ENCODE data around the gene NOD1.

Gene NOD1

GRCh38 chr7:30467271-30467670 is 11.3 kb downstream of the NOD1 start:
- Mint-ChIP-seq H3K36me3 (peaks cover 2% of the 10 kb centered on the region), H3K4me1 (peaks cover 58% of the 10 kb centered on the region), H3K4me3 (no peak overlapping the region), H3K27me3 (no peaks in the 10 kb centered on the region), H3K9me3 (no peaks in the 10 kb centered on the region), H3K27ac (no peak overlapping the region)

- Mint-ChIP-seq H3K27ac (no peak overlapping the region), H3K27me3 (no peaks in the 10 kb centered on the region), H3K4me3 (no peak overlapping the region), H3K9me3 (no peaks in the 10 kb centered on the region), H3K36me3 (peaks cover 2% of the 10 kb centered on the region), H3K4me1 (peaks cover 48% of the 10 kb centered on the region)
These were observed 12.3 kb downstream of the NOD1 start for GRCh38 chr7:30466266-30466665.

- no peak overlapping the region for H3K27ac Mint-ChIP-seq
- H3K36me3 Mint-ChIP-seq, result peaks cover 2% of the 10 kb centered on the region
- peaks cover 44% of the 10 kb centered on the region for H3K4me1 Mint-ChIP-seq
- H3K9me3 Mint-ChIP-seq, result no peaks in the 10 kb centered on the region
- H3K4me3 Mint-ChIP-seq, result no peak overlapping the region
- H3K27me3 Mint-ChIP-seq, result no peaks in the 10 kb centered on the region
These were observed 12.8 kb downstream of the NOD1 start for GRCh38 chr7:30465811-30466180.

GRCh38 chr7:30465046-30465810 is 13.4 kb downstream of the NOD1 start:
- H3K9me3 Mint-ChIP-seq, result no peaks in the 10 kb centered on the region
- no peak overlapping the region for H3K4me3 Mint-ChIP-seq
- no peak overlapping the region for H3K27ac Mint-ChIP-seq
- H3K27me3 Mint-ChIP-seq, result no peaks in the 10 kb centered on the region
- peaks cover 38% of the 10 kb centered on the region for H3K4me1 Mint-ChIP-seq
- H3K36me3 Mint-ChIP-seq, result peaks cover 2% of the 10 kb centered on the region

GRCh38 chr7:30464231-30464671 is 14.3 kb downstream of the NOD1 start:
- no peak overlapping the region for H3K27ac Mint-ChIP-seq
- H3K27me3 Mint-ChIP-seq, result no peaks in the 10 kb centered on the region
- H3K36me3 Mint-ChIP-seq, result peaks cover 5% of the 10 kb centered on the region
- no peak overlapping the region for H3K4me3 Mint-ChIP-seq
- H3K9me3 Mint-ChIP-seq, result no peaks in the 10 kb centered on the region
- peaks cover 29% of the 10 kb centered on the region for H3K4me1 Mint-ChIP-seq

- Mint-ChIP-seq H3K9me3 (no peaks in the 10 kb centered on the region), H3K36me3 (peaks cover 4% of the 10 kb centered on the region), H3K4me1 (peaks cover 23% of the 10 kb centered on the region), H3K27me3 (no peaks in the 10 kb centered on the region), H3K4me3 (no peak overlapping the region), H3K27ac (no peak overlapping the region)
These were observed 15.0 kb downstream of the NOD1 start for GRCh38 chr7:30463405-30464145.

GRCh38 chr7:30462179-30462578 is 16.4 kb downstream of the NOD1 start:
- H3K9me3 Mint-ChIP-seq, result no peaks in the 10 kb centered on the region
- H3K36me3 Mint-ChIP-seq, result peaks cover 8% of the 10 kb centered on the region
- H3K27ac Mint-ChIP-seq, result no peak overlapping the region

GRCh38 chr7:30460246-30460633 is 18.3 kb downstream of the NOD1 start:
- no peaks in the 10 kb centered on the region for H3K27me3 Mint-ChIP-seq
- no peak overlapping the region for H3K27ac Mint-ChIP-seq
- no peaks in the 10 kb centered on the region for H3K4me1 Mint-ChIP-seq
- H3K36me3 Mint-ChIP-seq, result peaks cover 9% of the 10 kb centered on the region
- H3K4me3 Mint-ChIP-seq, result no peak overlapping the region
- no peaks in the 10 kb centered on the region for H3K9me3 Mint-ChIP-seq

More at GRCh38 chr7:30462179-30462578, 16.4 kb downstream of the NOD1 start:
- Mint-ChIP-seq H3K4me1 (peaks cover 10% of the 10 kb centered on the region), H3K27me3 (no peaks in the 10 kb centered on the region), H3K4me3 (no peak overlapping the region)

- no peaks in the 10 kb centered on the region for H3K27me3 Mint-ChIP-seq
- no peaks in the 10 kb centered on the region for H3K4me1 Mint-ChIP-seq
- H3K9me3 Mint-ChIP-seq, result no peaks in the 10 kb centered on the region
- no peak overlapping the region for H3K4me3 Mint-ChIP-seq
- peaks cover 9% of the 10 kb centered on the region for H3K36me3 Mint-ChIP-seq
- no peak overlapping the region for H3K27ac Mint-ChIP-seq
These were observed 18.9 kb downstream of the NOD1 start for GRCh38 chr7:30459591-30460245.

GRCh38 chr7:30458311-30458710 is 20.3 kb downstream of the NOD1 start:
- Mint-ChIP-seq H3K4me3 (no peak overlapping the region), H3K36me3 (peaks cover 10% of the 10 kb centered on the region), H3K4me1 (no peaks in the 10 kb centered on the region), H3K9me3 (no peaks in the 10 kb centered on the region), H3K27ac (peak overlapping the region; percentile 62), H3K27me3 (no peaks in the 10 kb centered on the region)

- H3K27ac Mint-ChIP-seq, result no peak overlapping the region
These were observed 24.7 kb downstream of the NOD1 start for GRCh38 chr7:30453921-30454320.

GRCh38 chr7:30453016-30453415 is 25.6 kb downstream of the NOD1 start:
- no peaks in the 10 kb centered on the region for H3K4me1 Mint-ChIP-seq
- no peaks in the 10 kb centered on the region for H3K9me3 Mint-ChIP-seq
- no peak overlapping the region for H3K27ac Mint-ChIP-seq
- H3K4me3 Mint-ChIP-seq, result no peak overlapping the region
- H3K27me3 Mint-ChIP-seq, result no peaks in the 10 kb centered on the region
- peaks cover 3% of the 10 kb centered on the region for H3K36me3 Mint-ChIP-seq

More at GRCh38 chr7:30453921-30454320, 24.7 kb downstream of the NOD1 start:
- Mint-ChIP-seq H3K9me3 (no peaks in the 10 kb centered on the region), H3K36me3 (peaks cover 7% of the 10 kb centered on the region), H3K27me3 (no peaks in the 10 kb centered on the region), H3K4me1 (no peaks in the 10 kb centered on the region), H3K4me3 (no peak overlapping the region)

- no peaks in the 10 kb centered on the region for H3K4me1 Mint-ChIP-seq
- no peaks in the 10 kb centered on the region for H3K9me3 Mint-ChIP-seq
- no peaks in the 10 kb centered on the region for H3K27me3 Mint-ChIP-seq
- H3K36me3 Mint-ChIP-seq, result peaks cover 5% of the 10 kb centered on the region
- H3K27ac Mint-ChIP-seq, result no peak overlapping the region
- H3K4me3 Mint-ChIP-seq, result no peak overlapping the region
These were observed 26.2 kb downstream of the NOD1 start for GRCh38 chr7:30452280-30452930.

GRCh38 chr7:30451539-30452279 is 26.9 kb downstream of the NOD1 start:
- no peaks in the 10 kb centered on the region for H3K4me1 Mint-ChIP-seq
- H3K9me3 Mint-ChIP-seq, result no peaks in the 10 kb centered on the region
- no peak overlapping the region for H3K27ac Mint-ChIP-seq
- peaks cover 9% of the 10 kb centered on the region for H3K36me3 Mint-ChIP-seq
- no peaks in the 10 kb centered on the region for H3K27me3 Mint-ChIP-seq
- H3K4me3 Mint-ChIP-seq, result no peak overlapping the region

GRCh38 chr7:30450983-30451497 is 27.5 kb downstream of the NOD1 start:
- Mint-ChIP-seq H3K9me3 (no peaks in the 10 kb centered on the region), H3K4me1 (peaks cover 2% of the 10 kb centered on the region), H3K27me3 (no peaks in the 10 kb centered on the region), H3K36me3 (peaks cover 8% of the 10 kb centered on the region), H3K4me3 (no peak overlapping the region), H3K27ac (no peak overlapping the region)

All from activated naive CD4-positive, alpha-beta T cell treated with anti-CD3 and anti-CD28 coated beads, Interleukin-2, amount 50 U/mL, for 24 hours (primary cell).